ENCODE results near the gene PLK5. TPM values are rescaled to one million over a fixed set of nuclear protein-coding genes. Genes with fewer than 3 reads are reported as not detected.
"Not testable (repeated sequence)": the region's sequence is repeated elsewhere in the genome, so short reads cannot be mapped to it uniquely, and the experiment has no call there.

PLK5 gene
- total and polyA plus RNA-seq, 2 of the 4 experiments (the other 2 are of a cell fraction), result not detected

DNA sequence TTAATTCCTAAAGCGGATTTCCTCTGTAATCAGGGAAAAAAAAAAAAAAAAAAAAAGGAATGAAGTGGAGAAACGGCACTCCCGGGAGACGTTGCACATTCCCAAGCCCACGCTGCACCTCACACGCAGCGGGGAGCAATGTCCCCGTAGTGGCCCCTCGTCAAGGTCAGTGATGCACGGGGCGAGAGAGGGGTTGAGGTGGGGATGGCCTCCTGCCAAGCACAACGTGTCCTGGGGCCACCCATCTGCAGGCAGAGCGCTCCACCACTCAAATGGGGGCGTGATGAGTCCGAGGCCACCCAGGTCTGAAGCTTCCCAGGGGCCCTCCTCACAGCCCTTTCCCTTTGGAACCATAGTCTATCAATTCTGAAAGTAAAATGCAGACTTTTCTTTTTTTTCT lies 15.1 kb downstream of the PLK5 start:
- no peak overlapping the region for H2AK9ac ChIP-seq (replicated peaks; ENCODE audit: low read depth, low read length, poor library complexity)
- no peak overlapping the region for H3K14ac ChIP-seq (replicated peaks; ENCODE audit: low read depth, low read length)
- H4K20me1 ChIP-seq (ENCODE audit: insufficient read depth, low read length), result no peaks in the 10 kb centered on the region
- WGBS, 2 experiments (ENCODE audit: extremely low coverage in 2 of 2, insufficient read length in 1 of 2), result no CpG with 5 or more reads among the region's 15 CpGs
- no peak overlapping the region for H2BK120ac ChIP-seq (ENCODE audit: low read depth, low read length)
- no peak overlapping the region for H2BK20ac ChIP-seq (ENCODE audit: low read depth, low read length)
- no peak overlapping the region for H2BK5ac ChIP-seq (ENCODE audit: low read depth, low read length, poor library complexity, severe bottlenecking)
- TF ChIP-seq RFX5 (IDR thresholded peaks at IDR 0.05; ENCODE audit: low read depth, low read length), result no peak
- TF ChIP-seq MAZ (IDR thresholded peaks at IDR 0.05; ENCODE audit: borderline replicate concordance, low read depth, low read length), result no peak
- no peak for TF ChIP-seq POLR2A (IDR thresholded peaks at IDR 0.05; ENCODE audit: low read depth, low read length)
- no peak for TF ChIP-seq FOS (IDR thresholded peaks at IDR 0.05; ENCODE audit: low read depth, low read length)
- TF ChIP-seq NFE2L2 (IDR thresholded peaks at IDR 0.05; ENCODE audit: low read depth, low read length), result no peak
- TF ChIP-seq, protein P1, sequence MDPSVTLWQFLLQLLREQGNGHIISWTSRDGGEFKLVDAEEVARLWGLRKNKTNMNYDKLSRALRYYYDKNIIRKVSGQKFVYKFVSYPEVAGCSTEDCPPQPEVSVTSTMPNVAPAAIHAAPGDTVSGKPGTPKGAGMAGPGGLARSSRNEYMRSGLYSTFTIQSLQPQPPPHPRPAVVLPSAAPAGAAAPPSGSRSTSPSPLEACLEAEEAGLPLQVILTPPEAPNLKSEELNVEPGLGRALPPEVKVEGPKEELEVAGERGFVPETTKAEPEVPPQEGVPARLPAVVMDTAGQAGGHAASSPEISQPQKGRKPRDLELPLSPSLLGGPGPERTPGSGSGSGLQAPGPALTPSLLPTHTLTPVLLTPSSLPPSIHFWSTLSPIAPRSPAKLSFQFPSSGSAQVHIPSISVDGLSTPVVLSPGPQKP (IDR thresholded peaks at IDR 0.05; ENCODE audit: borderline replicate concordance, low read depth, low read length), result no peak
- ChIA-PET POLR2A (ENCODE audit: unreplicated experiment) (no interaction called here), CTCF (no interaction called here)
- BruUV-seq (replicated peaks), result no TSS peak
- 0 out of 2 replicates have a peak, but pooled peaks have one; percentile 17 for ATAC-seq (ENCODE audit: low read depth)
- no peak overlapping the region for H3K4me3 ChIP-seq (ENCODE audit: insufficient read depth, low read depth, low read length)
- H3K27me3 ChIP-seq (ENCODE audit: control insufficient read depth, insufficient read depth, low read length), result peaks cover 2% of the 10 kb centered on the region
- no peak overlapping the region for H2BK15ac ChIP-seq (ENCODE audit: low read depth, low read length)
- no peak for DNase-seq
- H2AFZ ChIP-seq (replicated peaks; ENCODE audit: low read length, poor library complexity), result peak overlapping the region; percentile 79
- H3K23ac ChIP-seq (ENCODE audit: low read depth, low read length), result no peak overlapping the region; the same call in 1 of the 2 replicates
- H3K36me3 ChIP-seq (ENCODE audit: control insufficient read depth, insufficient read depth, low read length), result no peaks in the 10 kb centered on the region
- dilution Hi-C loops (cut with HindIII; ENCODE audit: low sequenced_read_pairs, unreplicated experiment) (no loop called here), intact Hi-C loops (cut with micrococcal nuclease) (no loop called here), in situ Hi-C loops (cut with MboI; ENCODE audit: low sequenced_read_pairs) (loop anchor here (25.0 kb wide), 1 partner anchor 248 kb away; no protein-coding TSS in a partner anchor)
- no peak overlapping the region for H3K27ac ChIP-seq (ENCODE audit: insufficient read depth, low read length)
- H3K4me1 ChIP-seq (ENCODE audit: control insufficient read depth, insufficient read depth, low read length), result peaks cover 2% of the 10 kb centered on the region; the same call in 1 of the 2 replicates
- no peak overlapping the region for H4K8ac ChIP-seq (ENCODE audit: low read depth in 2 of 2, low read length in 2 of 2)
- no peak overlapping the region for H4K5ac ChIP-seq (ENCODE audit: low read depth, low read length)
- no peak overlapping the region for H3K4ac ChIP-seq (ENCODE audit: low read depth, low read length)
- H2AK5ac ChIP-seq (ENCODE audit: low read depth, low read length), result no peak overlapping the region
- H3K79me1 ChIP-seq (ENCODE audit: low read depth in 1 of 2, low read length in 2 of 2), result no peaks in the 10 kb centered on the region
- no peaks in the 10 kb centered on the region for H3K9me1 ChIP-seq (ENCODE audit: insufficient read depth, low read length)
- H4K91ac ChIP-seq (ENCODE audit: insufficient read depth, low read depth, low read length), result no peak overlapping the region
- peak overlapping the region; percentile 76 for H3K4me2 ChIP-seq (ENCODE audit: low read depth, low read length)
- no peaks in the 10 kb centered on the region for H3K9me3 ChIP-seq (ENCODE audit: control insufficient read depth, insufficient read depth, low read length)
- H3K18ac ChIP-seq (ENCODE audit: low read depth, low read length), result no peak overlapping the region
- H3K56ac ChIP-seq (ENCODE audit: extremely low read depth, insufficient read depth, low read length), result no peak overlapping the region
- no peak overlapping the region for H3K9ac ChIP-seq (ENCODE audit: low read depth, low read length)

DNA sequence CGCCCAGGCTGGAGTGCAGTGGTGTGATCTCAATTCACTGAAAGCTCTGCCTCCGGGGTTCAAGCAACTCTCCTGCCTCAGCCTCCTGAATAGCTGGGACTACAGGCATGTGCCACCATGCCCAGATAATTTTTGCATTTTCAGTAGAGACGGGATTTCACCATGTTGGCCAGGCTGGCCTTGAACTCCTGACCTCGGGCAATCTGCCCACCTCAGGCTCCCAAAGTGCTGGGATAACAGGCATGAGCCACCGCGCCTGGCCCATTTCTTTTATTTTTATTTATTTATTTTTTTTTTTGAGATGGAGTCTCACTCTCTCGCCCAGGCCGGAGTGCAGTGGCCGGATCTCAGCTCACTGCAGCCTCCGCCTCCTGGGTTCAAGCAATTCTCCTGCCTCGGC lies 15.9 kb downstream of the PLK5 start:
- H2BK120ac ChIP-seq (ENCODE audit: low read depth, low read length); H2BK15ac ChIP-seq (ENCODE audit: low read depth, low read length); H2BK5ac ChIP-seq (ENCODE audit: low read depth, low read length, poor library complexity, severe bottlenecking); H4K20me1 ChIP-seq (ENCODE audit: insufficient read depth, low read length); H4K5ac ChIP-seq (ENCODE audit: low read depth, low read length); H3K27me3 ChIP-seq (ENCODE audit: control insufficient read depth, insufficient read depth, low read length); H3K4me3 ChIP-seq (ENCODE audit: insufficient read depth, low read depth, low read length); CTCF ChIA-PET; H3K4me1 ChIP-seq (ENCODE audit: control insufficient read depth, insufficient read depth, low read length); H3K79me1 ChIP-seq (ENCODE audit: low read depth in 1 of 2, low read length in 2 of 2); H3K27ac ChIP-seq (ENCODE audit: insufficient read depth, low read length); H3K56ac ChIP-seq (ENCODE audit: extremely low read depth, insufficient read depth, low read length); H2AK5ac ChIP-seq (ENCODE audit: low read depth, low read length); H4K8ac ChIP-seq (ENCODE audit: low read depth in 2 of 2, low read length in 2 of 2); H3K4me2 ChIP-seq (ENCODE audit: low read depth, low read length); H3K4ac ChIP-seq (ENCODE audit: low read depth, low read length); H2AFZ ChIP-seq (replicated peaks; ENCODE audit: low read length, poor library complexity); H3K23ac ChIP-seq (ENCODE audit: low read depth, low read length); intact Hi-C loops (cut with micrococcal nuclease); ATAC-seq (ENCODE audit: low read depth); DNase-seq; H3K36me3 ChIP-seq (ENCODE audit: control insufficient read depth, insufficient read depth, low read length); POLR2A ChIA-PET (ENCODE audit: unreplicated experiment); BruUV-seq (replicated peaks); H3K14ac ChIP-seq (replicated peaks; ENCODE audit: low read depth, low read length); H2BK20ac ChIP-seq (ENCODE audit: low read depth, low read length); H2AK9ac ChIP-seq (replicated peaks; ENCODE audit: low read depth, low read length, poor library complexity); H3K9ac ChIP-seq (ENCODE audit: low read depth, low read length); dilution Hi-C loops (cut with HindIII; ENCODE audit: low sequenced_read_pairs, unreplicated experiment); H3K9me3 ChIP-seq (ENCODE audit: control insufficient read depth, insufficient read depth, low read length); H3K18ac ChIP-seq (ENCODE audit: low read depth, low read length); H4K91ac ChIP-seq (ENCODE audit: insufficient read depth, low read depth, low read length); H3K9me1 ChIP-seq (ENCODE audit: insufficient read depth, low read length): not testable (repeated sequence)
- in situ Hi-C loops (cut with MboI; ENCODE audit: low sequenced_read_pairs), result loop anchor here (25.0 kb wide), 1 partner anchor 248 kb away; no protein-coding TSS in a partner anchor
- no CpG with 5 or more reads among the region's 11 CpGs for WGBS, 2 experiments (ENCODE audit: extremely low coverage in 2 of 2, insufficient read length in 1 of 2)

Measured in IMR-90 (cell line).